ENCODE measurements around the gene SERPINB1.

Gene SERPINB1

DNA sequence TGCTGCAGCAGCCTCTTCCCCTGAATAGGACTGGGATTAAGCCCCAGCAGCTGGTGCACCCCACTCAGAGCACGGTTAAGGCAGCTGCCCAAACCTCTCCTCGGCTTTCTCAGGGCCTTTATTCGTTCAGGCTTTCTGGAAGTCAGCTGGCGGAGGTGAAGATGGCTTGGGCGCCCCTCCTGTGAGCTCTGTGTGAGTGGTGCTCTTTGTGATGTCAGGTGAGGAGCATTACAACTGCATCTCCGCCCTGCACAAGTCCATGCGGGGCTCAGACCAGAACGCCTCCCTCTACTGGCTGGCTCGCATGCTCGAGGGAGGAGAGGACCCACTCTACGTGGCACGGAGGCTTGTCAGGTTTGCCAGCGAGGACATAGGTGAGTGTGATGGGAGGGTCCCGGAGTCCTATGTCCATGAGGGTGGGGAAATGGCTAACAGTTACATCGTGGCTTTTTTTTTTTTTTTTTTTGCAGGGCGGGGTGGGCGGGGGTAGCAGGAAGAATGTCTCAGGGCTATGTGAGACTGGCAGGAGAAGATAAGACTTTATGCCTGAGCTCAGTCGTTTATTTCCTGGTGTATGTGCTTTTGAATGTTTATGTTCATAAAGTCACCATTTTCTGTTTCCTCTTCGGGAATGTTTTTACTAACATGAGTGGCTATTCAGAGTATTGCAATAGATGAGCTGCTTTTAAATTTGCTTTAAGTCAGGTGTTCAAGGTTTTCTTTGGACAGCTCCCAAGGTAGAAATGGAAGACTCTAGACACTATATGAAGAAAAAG, 58.3 kb downstream of the SERPINB1 start:
- ATAC-seq, result peak; percentile 37
- Mint-ChIP-seq H3K27ac (no peak overlapping the region), H3K4me3 (no peak overlapping the region), H3K9me3 (no peaks in the 10 kb centered on the region), H3K4me1 (peaks cover 27% of the 10 kb centered on the region), H3K27me3 (no peaks in the 10 kb centered on the region)
- no peak for DNase-seq

DNA sequence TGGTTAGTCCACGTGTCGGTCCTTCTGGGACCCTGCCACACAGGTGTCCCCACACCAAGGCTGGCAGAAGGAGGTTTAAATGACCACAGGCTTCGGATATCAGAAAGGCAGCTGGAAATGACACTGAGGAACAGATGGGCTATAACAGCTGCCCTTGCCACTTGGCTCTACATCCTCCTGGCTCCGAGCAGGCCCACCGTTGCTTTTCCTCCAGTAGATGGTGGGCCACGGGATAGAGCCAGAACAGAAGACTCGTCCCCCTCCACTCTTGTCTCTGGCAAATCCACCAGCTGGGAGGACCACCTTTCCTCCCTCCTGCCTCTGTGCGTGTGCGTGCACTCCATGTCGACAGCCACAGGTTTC, 58.9 kb downstream of the SERPINB1 start:
- peaks cover 29% of the 10 kb centered on the region for H3K4me1 Mint-ChIP-seq

DNA sequence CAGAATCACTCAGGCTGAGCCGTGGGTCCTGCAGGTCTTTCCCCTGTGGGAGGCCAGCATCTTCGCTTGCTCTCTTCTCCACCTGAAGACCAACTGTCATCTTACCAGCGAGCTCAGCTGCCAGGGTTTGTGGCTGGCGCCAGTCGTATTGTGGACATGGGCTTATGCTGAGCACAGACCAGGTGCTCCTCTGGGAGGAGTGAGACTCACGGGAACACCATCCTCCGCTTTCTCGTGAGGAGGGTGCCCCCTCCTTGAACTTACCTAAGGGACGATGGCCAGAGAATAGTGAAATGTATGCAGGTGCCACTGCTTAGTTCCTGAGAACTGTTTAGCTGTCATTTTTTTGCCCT, 59.3 kb downstream of the SERPINB1 start:
- no peak for DNase-seq
- Mint-ChIP-seq H3K27ac (no peak overlapping the region), H3K9me3 (no peaks in the 10 kb centered on the region), H3K27me3 (no peaks in the 10 kb centered on the region), H3K4me1 (peaks cover 33% of the 10 kb centered on the region), H3K4me3 (no peak overlapping the region)
- no peak for ATAC-seq

More for the DNA sequence above, 58.9 kb downstream of the SERPINB1 start:
- Mint-ChIP-seq H3K27ac (no peak overlapping the region), H3K27me3 (no peaks in the 10 kb centered on the region), H3K9me3 (no peaks in the 10 kb centered on the region), H3K4me3 (no peak overlapping the region)
- ATAC-seq (no peak), DNase-seq (no peak)

Measured in stimulated activated naive CD8-positive, alpha-beta T cell treated with anti-CD3 and anti-CD28 coated beads, Interleukin-15, amount 100 ng/mL, for 72 hours (primary cell).